NT2/D1 (cell line): Measurements from ENCODE around the gene UNG.

Experiments
- SUZ12 ChIP-seq: IDR thresholded peaks from 2 replicates; pipeline ENCODE4 v1.6.1; 2011; ENCODE audit not compliant: insufficient read length, insufficient read depth; ENCODE audit errors: extremely low read depth
- YY1 ChIP-seq: IDR thresholded peaks from 2 replicates; pipeline ENCODE4 v1.6.1; 2011; ENCODE audit not compliant: insufficient read length, insufficient read depth
- ZNF274 ChIP-seq: IDR thresholded peaks from 2 replicates; pipeline ENCODE4 v1.6.1; 2011; ENCODE audit warnings: mild to moderate bottlenecking, low read depth, low read length

DNA sequence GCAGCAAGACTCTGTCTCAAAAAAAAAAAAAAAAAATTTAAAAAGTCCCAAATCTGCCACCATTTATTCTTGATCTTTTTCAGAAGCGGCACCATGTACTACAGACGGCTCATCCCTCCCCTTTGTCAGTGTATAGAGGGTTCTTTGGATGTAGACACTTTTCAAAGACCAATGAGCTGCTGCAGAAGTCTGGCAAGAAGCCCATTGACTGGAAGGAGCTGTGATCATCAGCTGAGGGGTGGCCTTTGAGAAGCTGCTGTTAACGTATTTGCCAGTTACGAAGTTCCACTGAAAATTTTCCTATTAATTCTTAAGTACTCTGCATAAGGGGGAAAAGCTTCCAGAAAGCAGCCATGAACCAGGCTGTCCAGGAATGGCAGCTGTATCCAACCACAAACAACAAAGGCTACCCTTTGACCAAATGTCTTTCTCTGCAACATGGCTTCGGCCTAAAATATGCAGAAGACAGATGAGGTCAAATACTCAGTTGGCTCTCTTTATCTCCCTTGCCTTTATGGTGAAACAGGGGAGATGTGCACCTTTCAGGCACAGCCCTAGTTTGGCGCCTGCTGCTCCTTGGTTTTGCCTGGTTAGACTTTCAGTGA, 12.5 kb downstream of the UNG start:
- TF ChIP-seq YY1 = no peak
- TF ChIP-seq ZNF274 = no peak
- TF ChIP-seq SUZ12 = no peak
